ENCODE data around the gene KANK4. TPM values are rescaled to one million over a fixed set of nuclear protein-coding genes. Genes with fewer than 3 reads are reported as not detected.

The KANK4 gene
- total RNA-seq, 2 experiments from 2014 or later, result not detected

DNA sequence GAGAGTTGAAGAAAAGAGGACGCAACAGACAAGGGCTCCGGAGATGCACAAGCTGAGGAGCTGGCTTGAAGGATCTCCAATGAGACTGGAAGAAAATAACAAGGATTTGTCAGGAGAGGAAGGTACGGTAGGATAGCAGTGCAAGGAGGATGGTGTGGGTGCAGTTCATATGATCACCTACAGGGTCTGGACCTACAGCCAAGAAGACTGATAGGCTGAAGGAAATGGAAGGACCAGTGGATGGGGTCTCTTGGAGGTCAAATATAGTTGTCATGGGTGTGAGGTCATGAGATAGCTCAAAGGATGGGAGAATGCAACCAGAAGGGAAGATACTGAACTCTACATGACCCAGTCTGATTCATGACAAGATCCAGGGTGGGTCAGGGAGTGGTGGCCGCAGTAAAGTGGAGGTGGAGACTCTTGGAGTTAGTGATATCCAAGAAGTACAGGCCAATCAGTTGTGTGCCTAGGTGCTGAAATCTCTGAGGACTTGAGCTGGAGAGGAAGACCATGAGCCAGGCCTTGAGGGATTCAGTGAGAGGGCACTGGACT lies 15.3 kb upstream of the KANK4 start:
- intact Hi-C loops (cut with micrococcal nuclease), result no loop called here
- Mint-ChIP-seq H3K27me3 (no peaks in the 10 kb centered on the region), H3K9me3 (no peaks in the 10 kb centered on the region), H3K4me3 (no peak overlapping the region), H3K27ac (no peak overlapping the region), H3K4me1 (ENCODE audit: low read depth) (peaks cover 4% of the 10 kb centered on the region), H3K36me3 (ENCODE audit: low read depth) (no peaks in the 10 kb centered on the region)
- ChIA-PET CTCF (no interaction called here), POLR2A (no interaction called here)
- ATAC-seq (no peak), DNase-seq (no peak)
- TF ChIP-seq, protein P1, sequence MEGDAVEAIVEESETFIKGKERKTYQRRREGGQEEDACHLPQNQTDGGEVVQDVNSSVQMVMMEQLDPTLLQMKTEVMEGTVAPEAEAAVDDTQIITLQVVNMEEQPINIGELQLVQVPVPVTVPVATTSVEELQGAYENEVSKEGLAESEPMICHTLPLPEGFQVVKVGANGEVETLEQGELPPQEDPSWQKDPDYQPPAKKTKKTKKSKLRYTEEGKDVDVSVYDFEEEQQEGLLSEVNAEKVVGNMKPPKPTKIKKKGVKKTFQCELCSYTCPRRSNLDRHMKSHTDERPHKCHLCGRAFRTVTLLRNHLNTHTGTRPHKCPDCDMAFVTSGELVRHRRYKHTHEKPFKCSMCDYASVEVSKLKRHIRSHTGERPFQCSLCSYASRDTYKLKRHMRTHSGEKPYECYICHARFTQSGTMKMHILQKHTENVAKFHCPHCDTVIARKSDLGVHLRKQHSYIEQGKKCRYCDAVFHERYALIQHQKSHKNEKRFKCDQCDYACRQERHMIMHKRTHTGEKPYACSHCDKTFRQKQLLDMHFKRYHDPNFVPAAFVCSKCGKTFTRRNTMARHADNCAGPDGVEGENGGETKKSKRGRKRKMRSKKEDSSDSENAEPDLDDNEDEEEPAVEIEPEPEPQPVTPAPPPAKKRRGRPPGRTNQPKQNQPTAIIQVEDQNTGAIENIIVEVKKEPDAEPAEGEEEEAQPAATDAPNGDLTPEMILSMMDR (IDR thresholded peaks at IDR 0.05), result no peak

DNA sequence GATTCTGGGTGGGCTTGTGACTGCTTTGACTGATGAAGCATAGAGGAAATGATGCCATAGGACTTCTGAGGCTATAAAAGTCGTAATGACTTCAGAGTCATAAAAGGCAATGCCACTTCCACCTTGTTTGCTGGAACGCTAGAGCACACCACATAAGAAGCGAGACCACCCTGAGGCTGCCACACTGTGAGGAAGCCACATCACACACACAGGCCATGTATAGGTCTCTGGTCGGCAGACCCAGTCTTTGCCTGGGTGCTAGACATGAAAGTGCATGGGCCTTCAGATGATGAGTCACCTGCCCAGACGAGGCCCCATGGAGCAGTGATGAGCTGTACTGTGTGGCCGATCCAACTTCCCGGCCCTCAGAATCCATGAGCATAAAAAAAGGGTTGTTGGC lies 14.2 kb upstream of the KANK4 start:
- no peaks in the 10 kb centered on the region for H3K27me3 Mint-ChIP-seq
- H3K4me3 Mint-ChIP-seq, result no peak overlapping the region
- ATAC-seq, result peak; percentile 89
- peaks cover 4% of the 10 kb centered on the region for H3K4me1 Mint-ChIP-seq (ENCODE audit: low read depth)
- no peaks in the 10 kb centered on the region for H3K36me3 Mint-ChIP-seq (ENCODE audit: low read depth)
- intact Hi-C loops (cut with micrococcal nuclease), result no loop called here
- H3K27ac Mint-ChIP-seq, result no peak overlapping the region
- TF ChIP-seq, protein P1 (IDR thresholded peaks at IDR 0.05), result no peak
- POLR2A ChIA-PET, result no interaction called here
- peak; percentile 50 for DNase-seq
- H3K9me3 Mint-ChIP-seq, result no peaks in the 10 kb centered on the region
- CTCF ChIA-PET, result no interaction called here

DNA sequence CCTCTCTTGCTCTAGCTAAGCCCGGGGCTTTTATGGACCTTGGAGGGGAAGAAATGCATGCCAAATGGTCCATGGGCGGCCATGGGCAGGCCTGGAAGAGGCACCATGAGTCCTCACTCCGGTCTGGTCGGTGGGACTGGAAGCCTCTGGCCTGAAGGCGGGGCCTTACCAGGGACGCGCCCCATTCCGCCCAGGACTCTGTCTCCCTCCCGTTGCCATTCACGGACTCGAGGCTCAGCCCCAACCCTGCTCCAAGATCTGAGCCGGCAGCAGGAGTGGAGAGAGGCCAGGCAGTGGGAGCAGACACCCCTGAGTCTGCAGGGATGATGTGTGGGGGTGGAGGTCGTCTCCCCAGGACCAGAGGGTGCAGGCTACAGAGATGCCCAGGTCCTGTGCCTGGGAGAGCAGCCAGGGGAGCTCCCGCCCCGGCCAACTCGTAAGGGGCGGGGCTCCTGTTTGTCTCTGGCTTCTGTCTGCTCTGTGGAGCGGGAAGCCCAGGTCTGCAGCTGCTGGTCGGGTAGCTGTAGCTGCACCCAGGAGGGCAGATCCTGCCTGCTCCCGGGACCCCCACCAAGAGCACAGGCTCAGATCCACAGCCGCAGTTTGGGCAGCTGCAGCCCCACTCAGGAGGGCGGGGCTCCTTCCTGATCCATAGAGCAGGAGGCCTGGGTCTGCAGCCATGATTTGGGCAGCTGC lies 8.3 kb upstream of the KANK4 start:
- Mint-ChIP-seq H3K27me3 (peaks cover 1% of the 10 kb centered on the region), H3K4me1 (ENCODE audit: low read depth) (no peaks in the 10 kb centered on the region), H3K36me3 (ENCODE audit: low read depth) (no peaks in the 10 kb centered on the region), H3K4me3 (no peak overlapping the region), H3K9me3 (no peaks in the 10 kb centered on the region), H3K27ac (no peak overlapping the region)
- intact Hi-C loops (cut with micrococcal nuclease), result no loop called here
- POLR2A ChIA-PET, result no interaction called here
- CTCF ChIA-PET, result no interaction called here
- DNase-seq, result no peak
- TF ChIP-seq, protein P1 (IDR thresholded peaks at IDR 0.05), result no peak
- no peak for ATAC-seq

GRCh38 chr1:62325681-62326080 lies 6.4 kb upstream of the KANK4 start:
- Mint-ChIP-seq H3K27ac (no peak overlapping the region), H3K4me3 (no peak overlapping the region), H3K9me3 (no peaks in the 10 kb centered on the region), H3K36me3 (ENCODE audit: low read depth) (no peaks in the 10 kb centered on the region), H3K27me3 (peaks cover 5% of the 10 kb centered on the region), H3K4me1 (ENCODE audit: low read depth) (no peaks in the 10 kb centered on the region)
- intact Hi-C loops (cut with micrococcal nuclease), result no loop called here
- ATAC-seq (no peak), DNase-seq (no peak)
- POLR2A ChIA-PET, result no interaction called here
- CTCF ChIA-PET, result no interaction called here
- TF ChIP-seq, protein P1 (IDR thresholded peaks at IDR 0.05), result no peak

DNA sequence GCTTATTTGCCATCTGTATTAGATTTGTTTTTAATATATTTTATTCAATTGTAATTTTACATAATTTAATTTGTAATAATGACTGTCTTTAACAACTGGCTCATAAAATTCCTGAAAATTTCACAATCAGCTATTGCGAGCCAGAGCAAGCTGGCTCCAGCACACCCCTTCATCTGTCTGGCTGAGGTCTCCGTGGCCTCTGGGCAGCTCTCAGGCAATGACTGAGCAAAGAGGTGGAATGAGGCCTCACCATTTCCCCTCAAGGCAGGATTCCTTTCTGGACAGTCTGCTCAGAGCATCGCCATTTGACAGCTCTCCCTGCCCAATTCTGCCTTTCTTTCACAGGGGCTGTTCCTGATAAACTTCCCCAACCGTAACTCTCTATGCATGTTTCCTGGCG lies 5.8 kb upstream of the KANK4 start:
- ATAC-seq (no peak), DNase-seq (no peak)
- Mint-ChIP-seq H3K36me3 (ENCODE audit: low read depth) (no peaks in the 10 kb centered on the region), H3K4me1 (ENCODE audit: low read depth) (no peaks in the 10 kb centered on the region), H3K27ac (no peak overlapping the region), H3K27me3 (peaks cover 10% of the 10 kb centered on the region), H3K4me3 (no peak overlapping the region), H3K9me3 (no peaks in the 10 kb centered on the region)
- intact Hi-C loops (cut with micrococcal nuclease), result no loop called here
- TF ChIP-seq, protein P1 (IDR thresholded peaks at IDR 0.05), result no peak
- POLR2A ChIA-PET, result no interaction called here
- CTCF ChIA-PET, result no interaction called here
